ENCODE results near the gene NFKB2. TPM values are rescaled to one million over a fixed set of nuclear protein-coding genes. Genes with fewer than 3 reads are reported as not detected.

Gene NFKB2
- total RNA-seq, 1 donor: 20.3 TPM

DNA sequence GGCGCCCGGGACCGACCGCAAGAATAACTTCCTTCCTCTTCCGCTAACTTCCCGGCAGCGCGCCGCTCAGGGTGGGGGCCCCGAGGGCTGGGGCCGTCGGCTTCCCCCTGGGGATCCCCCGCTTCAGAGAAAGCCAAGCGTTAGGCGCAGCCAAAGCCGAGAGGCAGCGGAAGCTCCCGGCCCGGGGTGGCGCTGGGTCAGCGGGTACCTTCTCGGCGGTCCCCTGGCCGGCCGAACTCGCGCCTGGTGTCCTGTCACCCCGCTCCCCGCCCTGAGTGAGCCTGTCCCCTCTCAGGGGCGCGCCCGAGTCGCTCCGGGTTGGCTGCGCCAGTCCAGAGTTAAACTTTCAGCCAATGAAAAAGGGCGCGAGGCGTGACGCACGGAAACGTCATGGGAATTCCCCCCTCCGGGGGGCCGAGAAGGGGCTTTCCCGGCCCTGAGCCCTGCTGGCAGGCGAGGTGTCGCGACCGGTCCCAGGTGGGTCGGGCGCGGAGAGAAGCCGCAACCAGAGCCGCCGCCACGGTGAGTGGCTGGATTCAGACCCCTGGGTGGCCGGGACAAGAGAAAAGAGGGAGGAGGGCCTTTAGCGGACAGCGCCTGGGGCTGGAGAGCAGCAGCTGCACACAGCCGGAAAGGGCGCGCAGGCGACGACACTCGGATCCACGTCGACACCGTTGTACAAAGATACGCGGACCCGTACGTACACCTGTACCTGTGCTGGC is 1.3 kb upstream of the NFKB2 start:
- H3K27ac ChIP-seq (ENCODE audit: low read depth, low read length): peak overlapping the region; percentile 95
- H4K20me1 ChIP-seq (ENCODE audit: insufficient read depth, low read length): no peaks in the 10 kb centered on the region
- H3K79me2 ChIP-seq (ENCODE audit: insufficient read depth, low read length): peaks cover 13% of the 10 kb centered on the region
- peaks cover 13% of the 10 kb centered on the region for H3K36me3 ChIP-seq (ENCODE audit: insufficient read depth, low read length)
- H3K27me3 ChIP-seq (ENCODE audit: insufficient read depth, low read length): no peaks in the 10 kb centered on the region
- peak overlapping the region; percentile 95 for H3K4me2 ChIP-seq (ENCODE audit: insufficient read depth, low read length)
- peak overlapping the region; percentile 75 for H2AFZ ChIP-seq (ENCODE audit: low read length)
- peaks cover 18% of the 10 kb centered on the region for H3K4me1 ChIP-seq (ENCODE audit: insufficient read depth, low read length)
- TF ChIP-seq, protein P1, sequence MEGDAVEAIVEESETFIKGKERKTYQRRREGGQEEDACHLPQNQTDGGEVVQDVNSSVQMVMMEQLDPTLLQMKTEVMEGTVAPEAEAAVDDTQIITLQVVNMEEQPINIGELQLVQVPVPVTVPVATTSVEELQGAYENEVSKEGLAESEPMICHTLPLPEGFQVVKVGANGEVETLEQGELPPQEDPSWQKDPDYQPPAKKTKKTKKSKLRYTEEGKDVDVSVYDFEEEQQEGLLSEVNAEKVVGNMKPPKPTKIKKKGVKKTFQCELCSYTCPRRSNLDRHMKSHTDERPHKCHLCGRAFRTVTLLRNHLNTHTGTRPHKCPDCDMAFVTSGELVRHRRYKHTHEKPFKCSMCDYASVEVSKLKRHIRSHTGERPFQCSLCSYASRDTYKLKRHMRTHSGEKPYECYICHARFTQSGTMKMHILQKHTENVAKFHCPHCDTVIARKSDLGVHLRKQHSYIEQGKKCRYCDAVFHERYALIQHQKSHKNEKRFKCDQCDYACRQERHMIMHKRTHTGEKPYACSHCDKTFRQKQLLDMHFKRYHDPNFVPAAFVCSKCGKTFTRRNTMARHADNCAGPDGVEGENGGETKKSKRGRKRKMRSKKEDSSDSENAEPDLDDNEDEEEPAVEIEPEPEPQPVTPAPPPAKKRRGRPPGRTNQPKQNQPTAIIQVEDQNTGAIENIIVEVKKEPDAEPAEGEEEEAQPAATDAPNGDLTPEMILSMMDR (IDR thresholded peaks at IDR 0.05; ENCODE audit: extremely low read depth, low read depth, low read length): no peak
- no peaks in the 10 kb centered on the region for H3K9me3 ChIP-seq (ENCODE audit: low read depth, low read length)
- peak; percentile 99 for DNase-seq (ENCODE audit: insufficient read length, low spot score, missing footprints)
- peak overlapping the region; percentile 88 for H3K4me3 ChIP-seq (ENCODE audit: insufficient read depth, low read length)

DNA sequence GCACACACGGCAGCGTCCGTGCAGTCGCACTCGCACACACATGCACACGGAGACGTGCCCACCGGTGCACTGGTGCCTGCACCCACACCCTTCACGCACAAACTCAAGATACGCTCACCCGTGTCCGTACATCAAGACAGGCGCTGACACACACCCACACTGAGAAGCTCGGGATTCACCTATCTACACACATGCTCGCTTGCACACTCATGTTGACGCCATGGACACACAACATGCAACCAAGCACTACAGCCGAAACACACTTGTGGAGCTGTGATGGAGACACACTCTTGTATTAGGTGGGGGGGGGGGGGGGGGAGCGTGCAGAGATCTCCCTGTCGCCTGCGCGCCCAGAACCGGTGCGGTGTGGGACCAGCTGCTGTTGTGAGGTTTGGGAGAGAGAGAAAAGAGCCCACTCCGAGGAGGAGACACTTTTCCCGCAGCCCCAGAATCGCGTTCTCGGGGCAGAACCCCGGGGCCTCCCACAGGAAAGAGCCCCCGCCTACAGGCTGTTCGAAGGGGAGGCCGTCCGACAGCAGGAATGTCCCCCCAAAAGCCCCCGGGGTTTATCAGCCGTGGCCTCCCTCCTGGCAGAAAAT is 605 bp upstream of the NFKB2 start:
- H3K4me2 ChIP-seq (ENCODE audit: insufficient read depth, low read length): peak overlapping the region; percentile 95
- H3K4me1 ChIP-seq (ENCODE audit: insufficient read depth, low read length): peaks cover 18% of the 10 kb centered on the region
- peaks cover 13% of the 10 kb centered on the region for H3K36me3 ChIP-seq (ENCODE audit: insufficient read depth, low read length)
- peaks cover 13% of the 10 kb centered on the region for H3K79me2 ChIP-seq (ENCODE audit: insufficient read depth, low read length)
- H3K9me3 ChIP-seq (ENCODE audit: low read depth, low read length): no peaks in the 10 kb centered on the region
- TF ChIP-seq, protein P1 (IDR thresholded peaks at IDR 0.05; ENCODE audit: extremely low read depth, low read depth, low read length): no peak
- H3K27me3 ChIP-seq (ENCODE audit: insufficient read depth, low read length): no peaks in the 10 kb centered on the region
- DNase-seq (ENCODE audit: insufficient read length, low spot score, missing footprints): peak; percentile 88
- H2AFZ ChIP-seq (ENCODE audit: low read length): peak overlapping the region; percentile 81
- peak overlapping the region; percentile 88 for H3K4me3 ChIP-seq (ENCODE audit: insufficient read depth, low read length)
- peak overlapping the region; percentile 95 for H3K27ac ChIP-seq (ENCODE audit: low read depth, low read length)
- no peaks in the 10 kb centered on the region for H4K20me1 ChIP-seq (ENCODE audit: insufficient read depth, low read length)

DNA sequence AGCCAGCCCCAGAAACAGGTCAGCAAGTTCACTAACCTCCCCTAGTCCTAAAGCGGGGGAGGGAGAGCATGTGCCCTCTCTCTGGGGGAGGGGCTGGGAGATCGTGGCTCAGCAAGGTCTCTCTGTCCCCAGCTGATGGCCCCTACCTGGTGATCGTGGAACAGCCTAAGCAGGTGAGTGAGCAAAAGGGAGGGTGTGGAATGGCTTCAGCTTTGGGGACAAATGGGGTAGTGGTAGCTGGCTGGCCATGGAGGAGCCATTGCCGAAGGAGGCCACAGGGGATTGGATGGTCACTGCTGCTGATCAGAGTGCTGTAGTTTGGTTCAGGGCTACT is 779 bp downstream of the NFKB2 start:
- TF ChIP-seq, protein P1 (IDR thresholded peaks at IDR 0.05; ENCODE audit: extremely low read depth, low read depth, low read length): no peak
- peak; percentile 54 for DNase-seq (ENCODE audit: insufficient read length, low spot score, missing footprints)
- peak overlapping the region; percentile 95 for H3K4me2 ChIP-seq (ENCODE audit: insufficient read depth, low read length)
- H3K4me1 ChIP-seq (ENCODE audit: insufficient read depth, low read length): peaks cover 18% of the 10 kb centered on the region
- no peaks in the 10 kb centered on the region for H3K27me3 ChIP-seq (ENCODE audit: insufficient read depth, low read length)
- H3K36me3 ChIP-seq (ENCODE audit: insufficient read depth, low read length): peaks cover 26% of the 10 kb centered on the region
- peaks cover 13% of the 10 kb centered on the region for H3K79me2 ChIP-seq (ENCODE audit: insufficient read depth, low read length)
- peak overlapping the region; percentile 88 for H3K4me3 ChIP-seq (ENCODE audit: insufficient read depth, low read length)
- peak overlapping the region; percentile 95 for H3K27ac ChIP-seq (ENCODE audit: low read depth, low read length)
- H4K20me1 ChIP-seq (ENCODE audit: insufficient read depth, low read length): no peaks in the 10 kb centered on the region
- no peaks in the 10 kb centered on the region for H3K9me3 ChIP-seq (ENCODE audit: low read depth, low read length)
- H2AFZ ChIP-seq (ENCODE audit: low read length): no peak overlapping the region

DNA sequence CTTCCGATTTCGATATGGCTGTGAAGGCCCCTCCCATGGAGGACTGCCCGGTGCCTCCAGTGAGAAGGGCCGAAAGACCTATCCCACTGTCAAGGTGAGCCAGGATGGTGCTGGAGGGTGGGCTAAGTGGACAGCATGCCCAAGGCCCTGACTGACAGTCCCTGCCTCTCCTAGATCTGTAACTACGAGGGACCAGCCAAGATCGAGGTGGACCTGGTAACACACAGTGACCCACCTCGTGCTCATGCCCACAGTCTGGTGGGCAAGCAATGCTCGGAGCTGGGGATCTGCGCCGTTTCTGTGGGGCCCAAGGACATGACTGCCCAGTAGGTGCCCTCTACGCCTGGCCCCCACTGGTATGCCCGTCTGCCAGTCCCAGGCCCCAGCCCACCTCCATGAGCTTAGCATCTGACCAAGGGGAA is 1.2 kb downstream of the NFKB2 start:
- peaks cover 18% of the 10 kb centered on the region for H3K4me1 ChIP-seq (ENCODE audit: insufficient read depth, low read length)
- no peak overlapping the region for H2AFZ ChIP-seq (ENCODE audit: low read length)
- H3K36me3 ChIP-seq (ENCODE audit: insufficient read depth, low read length): peaks cover 31% of the 10 kb centered on the region
- H4K20me1 ChIP-seq (ENCODE audit: insufficient read depth, low read length): no peaks in the 10 kb centered on the region
- H3K27me3 ChIP-seq (ENCODE audit: insufficient read depth, low read length): no peaks in the 10 kb centered on the region
- H3K27ac ChIP-seq (ENCODE audit: low read depth, low read length): peak overlapping the region; percentile 95
- H3K9me3 ChIP-seq (ENCODE audit: low read depth, low read length): no peaks in the 10 kb centered on the region
- TF ChIP-seq, protein P1 (IDR thresholded peaks at IDR 0.05; ENCODE audit: extremely low read depth, low read depth, low read length): no peak
- H3K79me2 ChIP-seq (ENCODE audit: insufficient read depth, low read length): peaks cover 13% of the 10 kb centered on the region
- DNase-seq (ENCODE audit: insufficient read length, low spot score, missing footprints): no peak
- H3K4me2 ChIP-seq (ENCODE audit: insufficient read depth, low read length): peak overlapping the region; percentile 95
- peak overlapping the region; percentile 88 for H3K4me3 ChIP-seq (ENCODE audit: insufficient read depth, low read length)

All from osteoblast (primary cell).